Hippocampal formation (tissue), 2 donors: ENCODE measurements around the gene RBM6.
"Not testable (repeated sequence)": the region's sequence is repeated elsewhere in the genome, so short reads cannot be mapped to it uniquely, and the experiment has no call there.

Source experiments
- DNase-seq, 2 donors: peaks; one replicate each; lab custom pipeline; 2025; lab: John Stamatoyannopoulos, UW

The RBM6 gene

GRCh38 chr3:49939858-49940666, at the start of gene RBM6:
RBM6 (plus strand) TSS chr3:49940150; CDS start chr3:49962642, 22,492 bp downstream.
- DNase-seq, result peak; percentile 97 to 99

GRCh38 chr3:49895791-49896190, 44.2 kb upstream of the RBM6 start:
- DNase-seq, result no peak

DNA sequence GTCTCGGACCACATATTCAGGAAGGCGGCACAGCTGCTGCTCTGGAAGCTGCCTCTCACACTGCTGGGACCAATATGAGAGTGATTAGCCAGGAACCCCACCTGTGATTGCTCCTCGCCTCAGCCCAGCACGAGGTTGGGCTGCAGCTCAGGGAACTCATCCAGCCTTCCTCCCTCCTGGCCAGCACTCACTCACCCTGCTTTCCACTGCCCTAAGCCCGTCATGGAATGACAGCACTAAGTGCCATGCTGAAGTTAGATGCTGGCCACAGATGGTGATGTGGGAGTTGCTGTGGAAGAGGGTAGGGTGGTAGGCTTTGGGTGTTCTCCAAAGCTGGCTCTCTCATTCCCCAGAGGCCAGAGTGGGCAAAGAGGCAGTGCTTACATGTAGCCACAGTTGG, 43.6 kb upstream of the RBM6 start:
- no peak for DNase-seq

GRCh38 chr3:49898991-49899390, 41.0 kb upstream of the RBM6 start:
- no peak for DNase-seq

GRCh38 chr3:49899815-49900214, 40.1 kb upstream of the RBM6 start:
- no peak for DNase-seq

- DNase-seq, result no peak
Observed at GRCh38 chr3:49900491-49901153, 39.3 kb upstream of the RBM6 start.

DNA sequence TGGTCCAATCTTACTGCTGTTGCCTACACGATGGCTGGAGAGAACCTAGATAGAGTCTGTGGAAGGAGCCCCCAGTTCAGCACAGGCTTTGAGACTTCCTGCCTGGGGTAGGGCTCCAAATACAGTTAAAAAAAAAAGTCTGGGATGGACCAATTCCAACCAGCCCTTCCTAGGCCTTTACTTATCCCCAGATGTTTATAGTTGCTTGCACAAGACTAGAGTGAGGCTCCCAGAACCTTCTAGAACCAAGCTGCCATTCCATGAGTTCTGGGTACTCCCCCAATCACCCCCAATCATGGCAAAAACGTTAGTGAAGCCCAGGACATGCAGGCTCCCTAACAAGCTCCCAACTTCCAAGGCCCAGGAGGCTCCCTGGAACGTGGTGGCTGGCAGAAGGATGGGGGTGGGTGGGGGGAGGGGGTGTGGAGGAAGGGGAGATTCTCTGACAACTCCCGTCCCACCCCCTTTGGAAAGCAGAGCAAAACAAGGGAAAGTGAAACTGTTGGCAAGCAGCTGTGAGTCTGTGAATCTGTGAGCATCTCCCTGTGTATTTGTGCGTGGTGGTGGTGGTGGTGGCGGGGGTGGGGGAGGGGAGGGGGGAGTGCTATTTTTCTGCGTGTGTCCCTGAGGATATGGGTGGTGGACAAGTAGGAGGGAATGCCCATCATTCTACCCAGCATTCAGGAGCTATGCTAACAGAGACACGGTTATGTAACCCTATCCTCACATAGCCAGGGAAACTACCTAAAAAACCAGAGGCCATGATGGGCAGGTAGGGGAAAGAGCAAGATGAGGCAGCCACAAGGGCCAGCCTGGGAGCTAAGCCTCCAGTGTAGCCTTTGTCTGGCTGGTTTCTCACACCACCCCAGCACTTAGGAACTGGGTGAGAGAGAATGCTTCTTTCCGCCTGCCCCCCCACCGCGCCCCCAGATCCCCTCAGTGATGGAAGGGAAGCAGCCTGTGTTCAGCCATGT, 38.3 kb upstream of the RBM6 start:
- DNase-seq, result no peak

- DNase-seq, result no peak
Observed at GRCh38 chr3:49902511-49903345, 37.2 kb upstream of the RBM6 start.

- DNase-seq, result peak in 1 of 2 donors; percentile 16
Observed at GRCh38 chr3:49903451-49904424, 36.2 kb upstream of the RBM6 start, which contains the start of gene MST1R. MST1R (minus strand) TSS chr3:49903873; CDS start chr3:49903609, 264 bp downstream.

GRCh38 chr3:49904448-49904847, 35.5 kb upstream of the RBM6 start:
- DNase-seq, result not testable (repeated sequence)

DNA sequence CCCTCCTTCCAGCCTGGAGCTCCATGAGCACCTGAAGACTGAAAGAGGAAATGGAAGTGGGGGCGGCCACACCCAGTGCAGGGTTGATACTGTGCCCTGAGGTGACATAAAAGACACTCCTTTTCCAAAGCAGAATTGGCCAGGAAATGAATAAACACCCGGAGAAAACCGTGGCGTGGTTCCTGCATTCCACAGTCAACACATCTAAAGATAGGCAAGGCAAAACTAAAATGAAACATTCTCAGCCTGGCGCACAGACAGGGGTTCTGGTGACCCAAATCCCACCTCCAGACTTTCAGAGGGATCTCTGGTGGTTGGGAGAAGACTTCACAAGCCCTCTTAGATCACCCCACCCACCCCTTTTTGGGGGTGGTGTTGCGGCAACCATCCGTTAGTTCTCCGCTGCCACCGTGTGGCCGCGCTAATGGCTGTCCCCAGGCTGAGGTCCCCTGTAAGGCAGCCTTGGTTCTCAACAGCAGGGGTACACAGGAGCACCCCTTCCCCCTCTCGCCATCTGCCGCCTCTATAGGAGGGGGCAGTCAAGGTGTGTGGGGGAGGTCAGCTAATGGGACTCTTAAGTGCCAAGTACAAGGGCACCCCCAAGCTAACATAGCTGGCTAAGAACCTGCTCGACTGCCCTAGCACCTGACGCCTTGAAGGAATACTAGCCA, 33.7 kb upstream of the RBM6 start:
- peak; percentile 13 to 15 for DNase-seq

GRCh38 chr3:49908373-49909199, 31.4 kb upstream of the RBM6 start:
- DNase-seq, result no peak

DNA sequence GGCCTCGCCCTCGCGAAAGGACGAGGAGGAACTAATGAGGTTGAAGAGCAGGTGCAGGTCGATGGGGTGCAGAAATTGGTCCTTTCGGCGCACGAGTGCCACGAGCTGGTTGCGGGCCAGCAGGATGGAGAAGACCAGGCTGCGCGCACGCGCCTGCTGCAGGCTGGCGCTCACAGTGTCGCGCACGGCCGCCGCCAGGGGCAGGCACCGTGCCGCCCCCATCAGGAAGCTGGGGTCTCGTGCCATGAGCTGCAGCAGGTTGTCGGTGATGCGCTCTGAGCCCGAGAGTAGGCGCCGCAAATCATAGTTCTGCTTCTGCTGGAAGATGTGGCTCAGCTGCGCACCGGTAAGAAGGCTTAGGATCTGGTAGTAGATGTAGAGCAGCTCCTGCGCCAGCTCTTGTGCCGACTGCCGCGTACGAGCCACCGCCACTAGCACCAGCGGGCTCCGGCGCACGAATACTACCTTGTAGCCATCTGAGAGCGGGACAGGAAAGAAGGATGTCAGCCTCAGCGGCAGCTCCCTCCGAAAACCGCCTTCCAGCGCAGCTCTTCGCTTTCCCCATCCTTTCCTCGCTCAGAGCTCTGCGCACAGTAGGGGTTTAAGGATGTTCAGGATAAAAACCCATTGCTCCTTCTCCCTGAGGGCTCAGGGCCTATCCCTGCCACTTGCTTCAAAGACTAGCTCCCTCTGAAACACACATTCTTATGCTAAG, 29.4 kb upstream of the RBM6 start:
- no peak for DNase-seq

DNA sequence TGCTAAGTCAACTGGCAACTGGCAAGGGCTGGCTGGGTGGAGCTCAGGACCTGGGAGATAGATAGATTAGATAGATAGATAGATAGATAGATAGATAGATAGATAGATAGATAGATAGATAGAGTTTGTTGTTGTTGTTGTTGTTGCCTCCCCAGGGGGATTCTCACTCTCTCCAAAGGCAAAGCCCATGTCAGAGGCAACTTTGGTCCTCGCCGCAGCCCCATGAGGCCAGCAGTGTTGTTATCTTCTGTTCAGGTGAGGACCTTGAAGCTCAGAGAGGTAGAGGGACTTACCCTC, 28.9 kb upstream of the RBM6 start:
- DNase-seq, result no peak

DNA sequence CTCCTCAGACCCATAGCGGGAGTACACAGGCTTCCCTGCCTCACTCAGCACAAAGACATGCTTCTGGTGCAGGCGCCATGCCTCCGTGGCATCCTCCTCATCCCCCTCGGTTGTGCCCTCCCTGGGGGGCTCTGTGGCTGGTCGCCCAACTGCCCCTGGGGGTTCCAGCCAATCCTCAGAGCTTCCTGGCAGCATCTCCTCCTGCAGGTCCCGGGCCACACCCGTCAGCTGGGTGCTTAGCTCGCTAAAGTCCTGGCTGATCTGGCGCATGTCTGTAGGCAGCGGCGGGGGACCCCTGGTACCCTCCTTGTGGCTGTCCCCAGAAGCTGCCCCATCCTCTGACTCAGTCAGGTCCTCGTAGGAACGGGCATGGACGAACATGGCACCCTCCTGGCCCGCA, 28.3 kb upstream of the RBM6 start:
- DNase-seq, result no peak

DNA sequence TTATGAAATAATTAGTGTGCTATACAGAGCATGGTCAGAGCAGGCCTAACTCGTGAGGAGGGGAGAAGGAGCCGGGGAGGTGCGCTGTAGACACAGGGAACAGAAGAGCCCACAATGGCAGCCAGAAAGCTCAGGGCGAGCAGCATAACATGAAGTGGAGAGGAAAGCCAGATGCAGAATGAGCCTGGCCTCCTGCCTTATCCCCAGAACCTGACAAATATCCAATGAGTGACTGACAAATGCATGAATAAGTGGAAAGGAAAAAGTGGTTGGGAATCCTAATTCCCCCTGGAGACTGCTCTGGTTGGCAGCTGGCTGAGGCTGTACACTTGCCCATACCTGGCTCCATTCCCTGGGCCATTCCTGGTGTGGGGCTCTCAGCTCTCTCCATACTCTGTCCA, 27.1 kb upstream of the RBM6 start:
- DNase-seq, result peak in 1 of 2 donors; percentile 27

DNA sequence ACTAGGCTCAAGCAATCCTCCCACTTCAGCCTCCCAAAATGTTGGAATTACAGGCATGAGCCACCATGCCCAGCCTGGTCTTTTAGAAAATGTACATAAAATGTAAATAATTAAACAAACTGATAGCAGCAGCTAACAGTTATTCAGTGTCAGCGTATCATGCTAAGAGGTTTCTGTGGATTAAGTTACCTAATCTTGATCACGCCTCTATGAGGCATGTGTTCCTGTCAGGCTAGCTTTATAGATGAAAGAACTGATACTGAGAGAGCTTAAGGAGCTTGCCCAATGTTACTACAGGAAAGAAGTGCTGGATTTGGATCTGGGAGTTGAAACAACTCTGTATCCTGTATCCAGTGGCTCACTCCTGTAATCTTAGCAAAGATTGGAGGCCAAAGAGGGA, 25.0 kb upstream of the RBM6 start:
- DNase-seq, result no peak

DNA sequence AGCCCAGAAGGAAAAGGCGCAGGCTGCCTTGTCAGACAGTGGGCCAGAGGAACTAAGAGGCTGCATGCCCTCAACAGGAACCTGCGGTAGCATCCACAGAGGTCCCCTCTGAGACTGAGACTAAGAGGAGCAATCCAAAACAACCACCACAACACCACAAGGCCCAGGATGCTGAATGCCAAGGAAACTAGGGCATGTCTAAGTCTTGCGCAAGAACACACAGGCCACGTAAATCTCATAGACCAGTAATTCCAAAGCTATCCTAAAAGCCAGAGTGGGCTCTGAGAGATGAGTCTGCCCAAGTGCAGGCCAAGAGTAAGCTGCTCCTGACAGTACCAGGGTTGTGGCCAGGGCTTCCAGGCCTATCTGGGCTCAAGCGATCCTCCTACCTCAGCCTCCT, 23.3 kb upstream of the RBM6 start:
- DNase-seq, result no peak
